ENCODE results near the gene IL2RA. TPM values are rescaled to one million over a fixed set of nuclear protein-coding genes. Genes with fewer than 3 reads are reported as not detected.

Gene IL2RA
- polyA plus RNA-seq, 3 donors, result 0.06 TPM; not detected in 2

- Histone ChIP-seq H3K9ac (ENCODE audit: insufficient read depth, low read length, poor library complexity, severe bottlenecking) (no peak overlapping the region), H3K27ac (ENCODE audit: low read depth in 1 of 2, low read length in 2 of 2) (no peak overlapping the region), H3K4me1 (ENCODE audit: control insufficient read depth in 1 of 2, insufficient read depth in 2 of 2, low read length in 2 of 2) (peaks cover 50 to 54% of the 10 kb centered on the region in 2 donors), H3K9me3 (replicated peaks in 1 of 2; ENCODE audit: control insufficient read depth in 1 of 2, insufficient read depth in 1 of 2, low read length in 2 of 2) (no peaks in the 10 kb centered on the region), H2AFZ (ENCODE audit: insufficient read depth, low read depth, low read length, poor library complexity, severe bottlenecking) (no peak overlapping the region), H3K79me2 (ENCODE audit: insufficient read depth, low read length) (no peaks in the 10 kb centered on the region), H3K4me2 (replicated peaks; ENCODE audit: extremely low read depth, low read length, poor library complexity, severe bottlenecking) (no peak overlapping the region), H3K36me3 (replicated peaks in 1 of 2; ENCODE audit: control insufficient read depth in 1 of 2, insufficient read depth in 2 of 2, low read length in 2 of 2) (no peaks in the 10 kb centered on the region), H4K20me1 (ENCODE audit: insufficient read depth, low read length) (no peaks in the 10 kb centered on the region), H3K4me3 (replicated peaks in 1 of 3; ENCODE audit: low read depth in 2 of 3, low read length in 3 of 3) (no peak overlapping the region), H3K27me3 (ENCODE audit: control insufficient read depth in 2 of 2, insufficient read depth in 2 of 2, low read length in 2 of 2) (no peaks in the 10 kb centered on the region)
- Mint-ChIP-seq H3K27me3 (ENCODE audit: low read depth in 3 of 3) (peaks cover 0 to 3% (median 2%) of the 10 kb centered on the region in 3 donors), H3K36me3 (peaks cover 0 to 3% of the 10 kb centered on the region in 2 donors), H3K4me1 (peaks cover 52% of the 10 kb centered on the region), H3K4me3 (no peak overlapping the region), H3K9me3 (peaks cover 0 to 4% (median 0%) of the 10 kb centered on the region in 7 donors), H3K27ac (no peak overlapping the region)
- TF ChIP-seq CTCF (IDR thresholded peaks at IDR 0.05), result no peak
- 100% methylated on average over 2 of the region's 7 CpGs for WGBS (ENCODE audit: insufficient coverage)
- intact Hi-C loops (cut with micrococcal nuclease), result no loop called here
- DNase-seq, result no peak
Observed at GRCh38 chr10:6064119-6064518, 2.0 kb upstream of the IL2RA start.

- Histone ChIP-seq H3K9me3 (replicated peaks in 1 of 2; ENCODE audit: control insufficient read depth in 1 of 2, insufficient read depth in 1 of 2, low read length in 2 of 2) (no peaks in the 10 kb centered on the region), H3K27ac (ENCODE audit: low read depth in 1 of 2, low read length in 2 of 2) (no peak overlapping the region), H3K27me3 (ENCODE audit: control insufficient read depth in 2 of 2, insufficient read depth in 2 of 2, low read length in 2 of 2) (no peaks in the 10 kb centered on the region), H3K4me1 (ENCODE audit: control insufficient read depth in 1 of 2, insufficient read depth in 2 of 2, low read length in 2 of 2) (peaks cover 19 to 23% of the 10 kb centered on the region in 2 donors), H3K36me3 (replicated peaks in 1 of 2; ENCODE audit: control insufficient read depth in 1 of 2, insufficient read depth in 2 of 2, low read length in 2 of 2) (no peaks in the 10 kb centered on the region), H3K9ac (ENCODE audit: insufficient read depth, low read length, poor library complexity, severe bottlenecking) (no peak overlapping the region), H3K4me2 (replicated peaks; ENCODE audit: extremely low read depth, low read length, poor library complexity, severe bottlenecking) (no peak overlapping the region), H2AFZ (ENCODE audit: insufficient read depth, low read depth, low read length, poor library complexity, severe bottlenecking) (no peak overlapping the region), H4K20me1 (ENCODE audit: insufficient read depth, low read length) (no peaks in the 10 kb centered on the region), H3K79me2 (ENCODE audit: insufficient read depth, low read length) (no peaks in the 10 kb centered on the region), H3K4me3 (replicated peaks in 1 of 3; ENCODE audit: low read depth in 2 of 3, low read length in 3 of 3) (no peak overlapping the region)
- no peak overlapping the region for H3K4me3 Mint-ChIP-seq
- no peak for TF ChIP-seq CTCF (IDR thresholded peaks at IDR 0.05)
- peaks cover 0 to 3% (median 0%) of the 10 kb centered on the region in 7 donors for H3K9me3 Mint-ChIP-seq
- no peak for DNase-seq
- no peaks in the 10 kb centered on the region for H3K36me3 Mint-ChIP-seq
- no peaks in the 10 kb centered on the region for H3K27me3 Mint-ChIP-seq (ENCODE audit: low read depth in 3 of 3)
- H3K4me1 Mint-ChIP-seq, result peaks cover 22% of the 10 kb centered on the region
- intact Hi-C loops (cut with micrococcal nuclease), result no loop called here
- H3K27ac Mint-ChIP-seq, result no peak overlapping the region
- WGBS (ENCODE audit: insufficient coverage), result 100% methylated on average over 2 of the region's 8 CpGs
Observed at GRCh38 chr10:6061056-6061455, 1.1 kb downstream of the IL2RA start.
